ENCODE measurements around the gene PRCP. TPM values are rescaled to one million over a fixed set of nuclear protein-coding genes. Genes with fewer than 3 reads are reported as not detected.

Gene PRCP
- total RNA-seq: 76.5 and 77.9 TPM in 2 replicates

DNA sequence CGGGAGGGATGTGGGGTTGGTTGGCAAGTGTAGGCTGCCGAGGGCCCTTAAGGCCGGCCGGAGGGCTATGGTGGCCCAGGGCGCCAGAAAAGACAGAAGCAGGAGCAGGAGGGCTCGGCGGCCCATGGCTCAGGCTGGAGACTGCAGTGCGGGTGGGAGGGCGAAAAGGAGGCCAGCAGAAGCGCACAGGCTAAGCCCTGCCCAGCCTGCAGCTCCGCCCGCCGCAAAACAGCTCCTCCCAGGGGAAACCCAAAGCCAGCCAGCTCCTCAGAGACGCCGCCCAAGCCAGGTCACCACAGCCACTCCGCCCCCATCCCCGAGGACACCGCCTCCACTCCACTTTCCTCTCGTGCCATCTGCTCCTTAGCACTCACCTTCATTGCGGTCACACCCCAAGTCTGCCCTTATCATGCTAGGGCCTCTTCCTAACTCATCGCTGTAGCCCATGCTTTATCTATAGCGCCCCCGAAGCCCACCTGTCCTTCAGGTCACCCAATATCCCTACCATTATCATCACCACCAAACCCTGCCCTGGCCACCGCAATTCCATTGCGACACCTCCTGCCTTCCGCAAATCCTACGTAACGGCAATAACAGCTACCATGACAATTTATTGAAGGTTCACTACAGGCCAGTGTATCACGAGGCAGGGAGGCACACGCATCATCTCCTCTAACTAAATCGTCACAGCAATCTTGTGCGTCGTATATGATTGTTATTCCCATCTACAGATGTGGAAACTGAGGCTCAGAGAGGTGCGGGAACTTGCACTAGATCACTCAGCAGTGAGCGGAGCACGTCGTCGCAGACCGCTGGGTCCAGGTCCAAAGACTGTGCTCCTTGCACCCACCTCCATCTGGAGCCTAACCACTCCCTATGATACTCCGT is at the start of gene PRCP:
PRCP (minus strand) TSS at position 154 of the 888 bp plus-strand sequence; CDS start at position 126, 28 bp downstream.

GRCh38 chr11:82901165-82901921 is 1.1 kb upstream of the PRCP start, which contains the start of gene DDIAS:
Gene DDIAS, plus strand, starts transcription at chr11:82901736. Its CDS starts 13,003 bp downstream, at chr11:82914739.

Other genes starting within 250 kb of the PRCP start
- not detected in 2 replicates for gene FAM181B, start 166.6 kb downstream of the PRCP start, total RNA-seq
- gene DDIAS, start 1.3 kb upstream of the PRCP start, total RNA-seq: 7.7 and 12.3 TPM in 2 replicates
- 5.0 and 8.1 TPM in 2 replicates for gene RAB30, start 171.5 kb upstream of the PRCP start, total RNA-seq